Upper lobe of left lung (tissue), 4 donors: ENCODE results near the gene NOL4L.

Experiments
- EP300 ChIP-seq, 4 donors: sonication (generic); formaldehyde crosslinking; IDR thresholded peaks; one replicate each; pipeline ENCODE4 v1.5.1; 2017; ENCODE audit warnings: antibody characterized with exemption in 4 of 4, control low read depth in 2 of 4
- POLR2A ChIP-seq, 4 donors: fragments of 450-650 bp; IDR thresholded peaks; one replicate each; pipeline ENCODE4 v1.5.1; 2016 to 2017; ENCODE audit warnings: antibody characterized with exemption in 4 of 4, mild to moderate bottlenecking in 2 of 4
- POLR2AphosphoS5 ChIP-seq, 2 donors: sonication (generic); formaldehyde crosslinking; IDR thresholded peaks; one replicate each; pipeline ENCODE4 v1.5.1; 2017; ENCODE audit warnings: antibody characterized with exemption in 2 of 2
- TF ChIP-seq, protein P1 (sequence below), 6 experiments: fragments of 450-650 bp in 4 of 6; fragments of 200-600 bp in 2 of 6; sonication (generic) in 2 of 6; IDR thresholded peaks; one replicate each; pipeline ENCODE4 v1.5.1; 2016 to 2019; ENCODE audit warnings: antibody characterized with exemption in 6 of 6

DNA sequence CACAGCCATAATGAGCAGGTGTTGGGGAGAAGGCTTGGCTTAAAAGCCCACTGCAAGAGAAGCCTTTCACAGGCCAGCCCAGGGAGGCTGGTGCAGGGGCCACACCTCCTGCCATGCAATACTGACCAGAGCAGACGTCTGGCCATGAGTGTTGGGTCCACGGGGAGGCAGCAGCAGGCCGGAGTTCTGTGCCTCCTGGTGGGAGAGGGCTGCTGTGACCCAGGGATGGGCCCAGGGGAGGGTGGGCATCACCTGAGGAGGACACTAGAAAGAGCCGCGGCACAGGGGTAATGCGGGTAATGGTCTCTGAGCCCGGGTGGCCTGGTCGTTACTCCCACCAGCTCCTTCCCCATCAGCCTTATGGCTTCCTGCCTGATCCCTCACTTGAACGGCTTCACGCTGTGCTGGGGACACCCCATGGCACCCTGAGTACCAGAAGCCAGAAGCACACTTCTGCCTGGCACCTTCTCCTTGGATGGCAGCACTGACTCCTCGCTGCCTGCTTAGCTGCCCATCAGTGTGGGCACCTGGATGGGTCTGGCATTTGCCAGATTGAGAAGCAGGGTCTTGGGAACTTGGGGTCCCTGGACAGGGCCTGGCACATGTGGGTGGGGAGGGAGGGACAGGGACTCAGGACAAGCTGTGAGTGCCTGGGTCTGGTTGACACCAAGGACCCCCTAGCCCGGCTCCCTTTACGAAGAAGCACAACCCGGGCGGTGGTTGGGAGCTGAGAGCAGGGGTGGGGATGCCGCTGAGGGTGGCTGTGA is 118.2 kb downstream of the NOL4L start:
- TF ChIP-seq, protein P1, sequence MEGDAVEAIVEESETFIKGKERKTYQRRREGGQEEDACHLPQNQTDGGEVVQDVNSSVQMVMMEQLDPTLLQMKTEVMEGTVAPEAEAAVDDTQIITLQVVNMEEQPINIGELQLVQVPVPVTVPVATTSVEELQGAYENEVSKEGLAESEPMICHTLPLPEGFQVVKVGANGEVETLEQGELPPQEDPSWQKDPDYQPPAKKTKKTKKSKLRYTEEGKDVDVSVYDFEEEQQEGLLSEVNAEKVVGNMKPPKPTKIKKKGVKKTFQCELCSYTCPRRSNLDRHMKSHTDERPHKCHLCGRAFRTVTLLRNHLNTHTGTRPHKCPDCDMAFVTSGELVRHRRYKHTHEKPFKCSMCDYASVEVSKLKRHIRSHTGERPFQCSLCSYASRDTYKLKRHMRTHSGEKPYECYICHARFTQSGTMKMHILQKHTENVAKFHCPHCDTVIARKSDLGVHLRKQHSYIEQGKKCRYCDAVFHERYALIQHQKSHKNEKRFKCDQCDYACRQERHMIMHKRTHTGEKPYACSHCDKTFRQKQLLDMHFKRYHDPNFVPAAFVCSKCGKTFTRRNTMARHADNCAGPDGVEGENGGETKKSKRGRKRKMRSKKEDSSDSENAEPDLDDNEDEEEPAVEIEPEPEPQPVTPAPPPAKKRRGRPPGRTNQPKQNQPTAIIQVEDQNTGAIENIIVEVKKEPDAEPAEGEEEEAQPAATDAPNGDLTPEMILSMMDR (IDR thresholded peaks at IDR 0.05), result no peak
- no peak for TF ChIP-seq POLR2A (IDR thresholded peaks at IDR 0.05)
- no peak for TF ChIP-seq EP300 (IDR thresholded peaks at IDR 0.05)
- no peak for TF ChIP-seq POLR2AphosphoS5 (IDR thresholded peaks at IDR 0.05)
